ENCODE measurements around the gene SASH1. TPM values are rescaled to one million over a fixed set of nuclear protein-coding genes. Genes with fewer than 3 reads are reported as not detected.

The SASH1 gene
- total and polyA plus RNA-seq, 2 donors (not counting 1 experiment from before 2014, with no cell fraction given): 38.6 to 44.6 TPM

GRCh38 chr6:148440877-148441453 lies 98.3 kb downstream of the SASH1 start:
- Histone ChIP-seq H3K36me3 (ENCODE audit: control insufficient read depth, insufficient read depth, low read length) (no peaks in the 10 kb centered on the region), H3K9me3 (ENCODE audit: control insufficient read depth, insufficient read depth, low read depth, low read length) (no peaks in the 10 kb centered on the region), H3K9ac (ENCODE audit: insufficient read depth, low read length) (peak overlapping the region; percentile 38), H3K27ac (ENCODE audit: insufficient read depth, low read length) (peak overlapping the region; percentile 80), H4K20me1 (ENCODE audit: control insufficient read depth, extremely low read depth, insufficient read depth, low read length) (no peaks in the 10 kb centered on the region), H2AFZ (ENCODE audit: low read length) (no peak overlapping the region), H3K27me3 (ENCODE audit: control insufficient read depth, insufficient read depth, low read length) (no peaks in the 10 kb centered on the region), H3K79me2 (ENCODE audit: control insufficient read depth, insufficient read depth, low read length) (no peaks in the 10 kb centered on the region), H3K4me3 (replicated peaks in 1 of 4; ENCODE audit: control extremely low read depth in 1 of 4, insufficient read depth in 1 of 4, low read depth in 3 of 4, low read length in 4 of 4) (no peak overlapping the region), H3K4me1 (ENCODE audit: control insufficient read depth, extremely low read depth, insufficient read depth, low read length) (peaks cover 11% of the 10 kb centered on the region), H3K4me2 (ENCODE audit: extremely low read depth, insufficient read depth, low read length) (peak overlapping the region; percentile 74)
- DNase-seq (ENCODE audit: low read depth in 2 of 2): peak; percentile 85 to 86
- TF ChIP-seq CTCF (conservative IDR thresholded peaks at IDR 0.05 in 1 of 2, IDR thresholded peaks at IDR 0.05 in 1 of 2; ENCODE audit: low read depth in 1 of 2, low read length in 2 of 2) (no peak), EZH2 (IDR thresholded peaks at IDR 0.05; ENCODE audit: low read length, missing control alignments) (no peak)

- Histone ChIP-seq H3K4me3 (replicated peaks in 1 of 4; ENCODE audit: control extremely low read depth in 1 of 4, insufficient read depth in 1 of 4, low read depth in 3 of 4, low read length in 4 of 4) (no peak overlapping the region), H3K27ac (ENCODE audit: insufficient read depth, low read length) (peak overlapping the region; percentile 80), H3K27me3 (ENCODE audit: control insufficient read depth, insufficient read depth, low read length) (no peaks in the 10 kb centered on the region), H4K20me1 (ENCODE audit: control insufficient read depth, extremely low read depth, insufficient read depth, low read length) (no peaks in the 10 kb centered on the region), H3K4me1 (ENCODE audit: control insufficient read depth, extremely low read depth, insufficient read depth, low read length) (peaks cover 11% of the 10 kb centered on the region), H3K9ac (ENCODE audit: insufficient read depth, low read length) (peak overlapping the region; percentile 38), H3K79me2 (ENCODE audit: control insufficient read depth, insufficient read depth, low read length) (no peaks in the 10 kb centered on the region), H2AFZ (ENCODE audit: low read length) (peak overlapping the region; percentile 28), H3K4me2 (ENCODE audit: extremely low read depth, insufficient read depth, low read length) (peak overlapping the region; percentile 74), H3K9me3 (ENCODE audit: control insufficient read depth, insufficient read depth, low read depth, low read length) (no peaks in the 10 kb centered on the region), H3K36me3 (ENCODE audit: control insufficient read depth, insufficient read depth, low read length) (no peaks in the 10 kb centered on the region)
- no peak for TF ChIP-seq EZH2 (IDR thresholded peaks at IDR 0.05; ENCODE audit: low read length, missing control alignments)
- TF ChIP-seq CTCF (conservative IDR thresholded peaks at IDR 0.05 in 1 of 2, IDR thresholded peaks at IDR 0.05 in 1 of 2; ENCODE audit: low read depth in 1 of 2, low read length in 2 of 2): no peak
- DNase-seq (ENCODE audit: low read depth in 2 of 2): peak; percentile 65 to 93
Observed at GRCh38 chr6:148441454-148441911, 98.8 kb downstream of the SASH1 start.

GRCh38 chr6:148443798-148444560 lies 101.3 kb downstream of the SASH1 start:
- no peaks in the 10 kb centered on the region for H3K9me3 ChIP-seq (ENCODE audit: control insufficient read depth, insufficient read depth, low read depth, low read length)
- H3K79me2 ChIP-seq (ENCODE audit: control insufficient read depth, insufficient read depth, low read length): no peaks in the 10 kb centered on the region
- no peak overlapping the region for H3K27ac ChIP-seq (ENCODE audit: insufficient read depth, low read length)
- H3K4me2 ChIP-seq (ENCODE audit: extremely low read depth, insufficient read depth, low read length): no peak overlapping the region
- H3K9ac ChIP-seq (ENCODE audit: insufficient read depth, low read length): no peak overlapping the region
- peaks cover 11% of the 10 kb centered on the region for H3K4me1 ChIP-seq (ENCODE audit: control insufficient read depth, extremely low read depth, insufficient read depth, low read length)
- no peak overlapping the region for H2AFZ ChIP-seq (ENCODE audit: low read length)
- DNase-seq (ENCODE audit: low read depth in 2 of 2): no peak
- H3K27me3 ChIP-seq (ENCODE audit: control insufficient read depth, insufficient read depth, low read length): no peaks in the 10 kb centered on the region
- H3K4me3 ChIP-seq (replicated peaks in 1 of 4; ENCODE audit: control extremely low read depth in 1 of 4, insufficient read depth in 1 of 4, low read depth in 3 of 4, low read length in 4 of 4): no peak overlapping the region
- H4K20me1 ChIP-seq (ENCODE audit: control insufficient read depth, extremely low read depth, insufficient read depth, low read length): no peaks in the 10 kb centered on the region
- TF ChIP-seq CTCF (conservative IDR thresholded peaks at IDR 0.05 in 1 of 2, IDR thresholded peaks at IDR 0.05 in 1 of 2; ENCODE audit: low read depth in 1 of 2, low read length in 2 of 2) (no peak), EZH2 (IDR thresholded peaks at IDR 0.05; ENCODE audit: low read length, missing control alignments) (no peak)
- no peaks in the 10 kb centered on the region for H3K36me3 ChIP-seq (ENCODE audit: control insufficient read depth, insufficient read depth, low read length)
